Astrocyte (in vitro differentiated cells and primary cell): ENCODE data around the gene UNC5C. TPM values are rescaled to one million over a fixed set of nuclear protein-coding genes. Genes with fewer than 3 reads are reported as not detected.
A peak's percentile ranks its signal among the peaks of the same experiment; 100 is the strongest.

Source experiments
- DNase-seq: peaks from one replicate; pipeline ENCODE4 v3.0.0-alpha.2; 2010; ENCODE audit warnings: low read depth
- FAIRE-seq: peaks from 2 replicates; lab custom pipeline; 2011; peaks lifted over from hg19 to GRCh38; lab: Jason Lieb, UNC
- H2AFZ ChIP-seq: 2 replicates; pipeline ENCODE4 v1.6.0; 2012; ENCODE audit warnings: low read depth, low read length, inconsistent platforms
- H3K27ac ChIP-seq: 2 replicates; pipeline ENCODE4 v1.5.1; 2011; ENCODE audit warnings: low read depth, low read length, inconsistent platforms
- H3K27me3 ChIP-seq: 2 replicates; pipeline ENCODE4 v1.6.0; 2011; ENCODE audit warnings: low read length, inconsistent platforms; ENCODE audit not compliant: insufficient read depth
- H3K36me3 ChIP-seq: 2 replicates; pipeline ENCODE4 v1.5.1; 2011; ENCODE audit warnings: low read length, inconsistent platforms; ENCODE audit not compliant: insufficient read depth
- H3K4me1 ChIP-seq: 2 replicates; pipeline ENCODE4 v1.5.1; 2011; ENCODE audit warnings: low read length, inconsistent platforms; ENCODE audit not compliant: insufficient read depth
- H3K4me2 ChIP-seq: 2 replicates; pipeline ENCODE4 v1.6.0; 2012; ENCODE audit warnings: low read length, inconsistent platforms
- H3K4me3 ChIP-seq: 2 replicates; pipeline ENCODE4 v1.5.1; 2011; ENCODE audit warnings: low read depth, mild to moderate bottlenecking, low read length, inconsistent platforms; ENCODE audit not compliant: insufficient read depth
- H3K79me2 ChIP-seq: 2 replicates; pipeline ENCODE4 v1.6.0; 2012; ENCODE audit warnings: mild to moderate bottlenecking, low read length, inconsistent platforms; ENCODE audit not compliant: insufficient read depth
- H3K9ac ChIP-seq: 2 replicates; pipeline ENCODE4 v1.6.0; 2012; ENCODE audit warnings: mild to moderate bottlenecking, low read length, inconsistent platforms
- H3K9me3 ChIP-seq: 2 replicates; pipeline ENCODE4 v1.5.1; 2012; ENCODE audit warnings: low read depth, mild to moderate bottlenecking, low read length, inconsistent platforms; ENCODE audit not compliant: insufficient read depth
- H4K20me1 ChIP-seq: 2 replicates; pipeline ENCODE4 v1.6.0; 2012; ENCODE audit warnings: low read length, inconsistent platforms; ENCODE audit not compliant: insufficient read depth
- H3K27ac Mint-ChIP-seq: one replicate; pipeline ENCODE4 v1.8.0; 2021; ENCODE audit warnings: mild to moderate bottlenecking, mixed read lengths; ENCODE audit not compliant: unreplicated experiment
- H3K27me3 Mint-ChIP-seq: one replicate; pipeline ENCODE4 v1.8.0; 2021; ENCODE audit warnings: low read depth, mixed read lengths; ENCODE audit not compliant: unreplicated experiment
- H3K36me3 Mint-ChIP-seq: one replicate; pipeline ENCODE4 v1.8.0; 2021; ENCODE audit warnings: low read depth, mixed read lengths; ENCODE audit not compliant: unreplicated experiment
- H3K4me1 Mint-ChIP-seq: one replicate; pipeline ENCODE4 v1.8.0; 2021; ENCODE audit warnings: low read depth, mixed read lengths; ENCODE audit not compliant: unreplicated experiment
- H3K4me3 Mint-ChIP-seq: one replicate; pipeline ENCODE4 v1.8.0; 2021; ENCODE audit warnings: mild to moderate bottlenecking, moderate library complexity, mixed read lengths; ENCODE audit not compliant: unreplicated experiment
- H3K9me3 Mint-ChIP-seq: one replicate; pipeline ENCODE4 v1.8.0; 2021; ENCODE audit warnings: mild to moderate bottlenecking, mixed read lengths; ENCODE audit not compliant: unreplicated experiment
- EZH2 ChIP-seq: IDR thresholded peaks from 2 replicates; pipeline ENCODE4 v1.6.1; 2012; ENCODE audit warnings: mild to moderate bottlenecking, low read length, inconsistent platforms; ENCODE audit not compliant: insufficient read depth
- total RNA-seq: library from RNA; stranded (reverse); gene quantifications from 2 replicates; pipeline ENCODE4 v1.2.1, GENCODE V29; 2021
- TF ChIP-seq, protein P1 (sequence below): IDR thresholded peaks from 2 replicates; pipeline ENCODE4 v1.5.1; 2011; ENCODE audit warnings: low read depth, mild to moderate bottlenecking, inconsistent platforms, low read length, moderate library complexity; ENCODE audit not compliant: insufficient read depth

Gene UNC5C
- total RNA-seq, 1 donor from 2014 or later, result 3.1 TPM

DNA sequence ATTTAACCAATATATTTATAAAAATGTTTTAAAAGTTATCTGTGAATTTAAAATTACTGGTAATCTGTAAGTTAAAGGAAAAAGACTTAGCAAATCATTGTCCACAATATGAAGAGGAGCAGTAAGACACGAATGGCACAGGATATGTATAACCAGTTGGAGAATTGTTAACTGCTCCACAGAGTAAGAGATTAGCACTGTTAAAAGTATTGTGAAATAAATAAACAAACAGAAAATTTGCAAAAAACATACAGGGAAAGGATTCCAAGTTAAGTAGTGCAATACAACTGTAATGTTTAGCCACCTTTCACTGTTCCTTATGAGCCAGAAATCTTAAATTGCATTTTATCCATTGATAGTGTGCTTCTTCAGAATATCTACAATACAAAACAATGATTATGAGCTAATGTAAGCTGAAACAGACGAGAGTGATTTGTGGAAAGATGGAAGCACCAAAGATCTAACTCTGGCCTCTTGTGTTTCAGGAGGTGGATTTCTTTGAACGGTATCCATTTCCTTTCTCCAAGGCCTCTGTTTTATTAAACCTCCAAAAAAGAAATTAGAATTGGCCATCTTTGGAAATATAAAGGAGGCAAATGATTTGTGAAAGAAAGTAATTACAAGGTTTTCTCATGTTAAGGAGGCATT lies 188.4 kb downstream of the UNC5C start:
- Mint-ChIP-seq H3K4me1 (peaks cover 3% of the 10 kb centered on the region), H3K36me3 (no peaks in the 10 kb centered on the region), H3K9me3 (no peaks in the 10 kb centered on the region), H3K27me3 (no peaks in the 10 kb centered on the region), H3K27ac (no peak overlapping the region), H3K4me3 (no peak overlapping the region)
- no peaks in the 10 kb centered on the region for H3K79me2 ChIP-seq
- H3K9ac ChIP-seq, result no peak overlapping the region
- H4K20me1 ChIP-seq, result no peaks in the 10 kb centered on the region
- no peak for FAIRE-seq
- H3K9me3 ChIP-seq, result no peaks in the 10 kb centered on the region
- H3K4me3 ChIP-seq, result no peak overlapping the region
- no peak overlapping the region for H2AFZ ChIP-seq
- H3K4me1 ChIP-seq, result peaks cover 12% of the 10 kb centered on the region
- no peak for DNase-seq
- H3K36me3 ChIP-seq, result no peaks in the 10 kb centered on the region
- no peak overlapping the region for H3K4me2 ChIP-seq
- H3K27ac ChIP-seq, result no peak overlapping the region
- H3K27me3 ChIP-seq, result no peaks in the 10 kb centered on the region
- TF ChIP-seq, protein P1, sequence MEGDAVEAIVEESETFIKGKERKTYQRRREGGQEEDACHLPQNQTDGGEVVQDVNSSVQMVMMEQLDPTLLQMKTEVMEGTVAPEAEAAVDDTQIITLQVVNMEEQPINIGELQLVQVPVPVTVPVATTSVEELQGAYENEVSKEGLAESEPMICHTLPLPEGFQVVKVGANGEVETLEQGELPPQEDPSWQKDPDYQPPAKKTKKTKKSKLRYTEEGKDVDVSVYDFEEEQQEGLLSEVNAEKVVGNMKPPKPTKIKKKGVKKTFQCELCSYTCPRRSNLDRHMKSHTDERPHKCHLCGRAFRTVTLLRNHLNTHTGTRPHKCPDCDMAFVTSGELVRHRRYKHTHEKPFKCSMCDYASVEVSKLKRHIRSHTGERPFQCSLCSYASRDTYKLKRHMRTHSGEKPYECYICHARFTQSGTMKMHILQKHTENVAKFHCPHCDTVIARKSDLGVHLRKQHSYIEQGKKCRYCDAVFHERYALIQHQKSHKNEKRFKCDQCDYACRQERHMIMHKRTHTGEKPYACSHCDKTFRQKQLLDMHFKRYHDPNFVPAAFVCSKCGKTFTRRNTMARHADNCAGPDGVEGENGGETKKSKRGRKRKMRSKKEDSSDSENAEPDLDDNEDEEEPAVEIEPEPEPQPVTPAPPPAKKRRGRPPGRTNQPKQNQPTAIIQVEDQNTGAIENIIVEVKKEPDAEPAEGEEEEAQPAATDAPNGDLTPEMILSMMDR, result no peak
- no peak for TF ChIP-seq EZH2

DNA sequence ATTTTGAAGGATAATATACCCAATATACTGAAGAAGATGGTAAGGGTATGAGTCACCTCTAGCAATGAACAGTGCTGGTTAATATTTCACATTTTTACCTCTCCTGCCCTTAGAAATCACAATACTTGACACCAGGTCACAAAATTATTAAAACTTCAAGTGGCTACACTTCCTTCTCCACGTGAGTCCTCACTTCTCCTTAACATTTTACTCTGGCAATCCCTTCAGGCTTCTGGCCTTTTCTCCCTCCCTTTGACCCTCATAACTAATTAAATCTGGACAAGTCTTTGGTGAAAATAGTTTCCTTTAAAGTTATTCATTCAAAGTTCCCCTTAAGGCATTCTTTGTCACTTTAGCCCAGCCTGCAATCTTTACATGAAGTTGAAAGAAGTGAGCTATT lies 190.4 kb downstream of the UNC5C start:
- H3K27me3 ChIP-seq, result no peaks in the 10 kb centered on the region
- H3K4me2 ChIP-seq, result no peak overlapping the region
- no peaks in the 10 kb centered on the region for H3K9me3 ChIP-seq
- no peaks in the 10 kb centered on the region for H3K27me3 Mint-ChIP-seq
- H3K27ac Mint-ChIP-seq, result no peak overlapping the region
- no peak overlapping the region for H3K9ac ChIP-seq
- H3K4me1 ChIP-seq, result peaks cover 5% of the 10 kb centered on the region
- no peak for TF ChIP-seq EZH2
- TF ChIP-seq, protein P1, result no peak
- peaks cover 3% of the 10 kb centered on the region for H3K4me1 Mint-ChIP-seq
- H3K9me3 Mint-ChIP-seq, result no peaks in the 10 kb centered on the region
- DNase-seq, result no peak
- no peak for FAIRE-seq
- H4K20me1 ChIP-seq, result no peaks in the 10 kb centered on the region
- H3K79me2 ChIP-seq, result no peaks in the 10 kb centered on the region
- no peak overlapping the region for H3K27ac ChIP-seq
- H3K4me3 Mint-ChIP-seq, result no peak overlapping the region
- H3K36me3 Mint-ChIP-seq, result no peaks in the 10 kb centered on the region
- no peak overlapping the region for H2AFZ ChIP-seq
- H3K36me3 ChIP-seq, result no peaks in the 10 kb centered on the region
- no peak overlapping the region for H3K4me3 ChIP-seq

DNA sequence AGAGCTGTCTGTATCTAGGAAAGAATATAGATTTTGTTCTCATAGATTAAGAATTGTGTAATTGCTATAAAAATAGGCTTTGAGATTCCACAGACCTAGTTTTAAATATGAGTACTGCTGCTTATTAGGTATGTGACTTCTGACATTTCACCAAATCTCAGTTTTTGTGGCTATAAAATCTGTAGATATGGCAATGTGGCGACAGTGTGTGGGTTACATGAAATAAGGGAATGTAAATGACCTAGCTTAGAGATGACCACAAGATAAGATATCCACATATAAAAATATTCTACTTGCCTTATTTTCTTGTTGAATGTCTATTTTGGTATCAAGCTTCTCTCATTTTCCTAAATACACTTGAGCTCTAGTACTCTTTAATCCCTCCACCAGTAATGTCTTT lies 193.8 kb downstream of the UNC5C start:
- no peaks in the 10 kb centered on the region for H3K9me3 Mint-ChIP-seq
- FAIRE-seq (no peak), DNase-seq (peak; percentile 54)
- Histone ChIP-seq H3K4me2 (no peak overlapping the region), H2AFZ (no peak overlapping the region), H3K36me3 (no peaks in the 10 kb centered on the region), H3K27ac (no peak overlapping the region), H3K4me3 (no peak overlapping the region), H3K79me2 (no peaks in the 10 kb centered on the region), H3K9me3 (no peaks in the 10 kb centered on the region), H3K9ac (no peak overlapping the region), H3K4me1 (no peaks in the 10 kb centered on the region), H3K27me3 (no peaks in the 10 kb centered on the region), H4K20me1 (no peaks in the 10 kb centered on the region)
- peaks cover 3% of the 10 kb centered on the region for H3K4me1 Mint-ChIP-seq
- no peak overlapping the region for H3K27ac Mint-ChIP-seq
- TF ChIP-seq EZH2, result no peak
- TF ChIP-seq, protein P1, result no peak
- H3K36me3 Mint-ChIP-seq, result no peaks in the 10 kb centered on the region
- no peaks in the 10 kb centered on the region for H3K27me3 Mint-ChIP-seq
- H3K4me3 Mint-ChIP-seq, result no peak overlapping the region
